ENCODE measurements around the gene UGT1A9.

UGT1A9 gene

DNA sequence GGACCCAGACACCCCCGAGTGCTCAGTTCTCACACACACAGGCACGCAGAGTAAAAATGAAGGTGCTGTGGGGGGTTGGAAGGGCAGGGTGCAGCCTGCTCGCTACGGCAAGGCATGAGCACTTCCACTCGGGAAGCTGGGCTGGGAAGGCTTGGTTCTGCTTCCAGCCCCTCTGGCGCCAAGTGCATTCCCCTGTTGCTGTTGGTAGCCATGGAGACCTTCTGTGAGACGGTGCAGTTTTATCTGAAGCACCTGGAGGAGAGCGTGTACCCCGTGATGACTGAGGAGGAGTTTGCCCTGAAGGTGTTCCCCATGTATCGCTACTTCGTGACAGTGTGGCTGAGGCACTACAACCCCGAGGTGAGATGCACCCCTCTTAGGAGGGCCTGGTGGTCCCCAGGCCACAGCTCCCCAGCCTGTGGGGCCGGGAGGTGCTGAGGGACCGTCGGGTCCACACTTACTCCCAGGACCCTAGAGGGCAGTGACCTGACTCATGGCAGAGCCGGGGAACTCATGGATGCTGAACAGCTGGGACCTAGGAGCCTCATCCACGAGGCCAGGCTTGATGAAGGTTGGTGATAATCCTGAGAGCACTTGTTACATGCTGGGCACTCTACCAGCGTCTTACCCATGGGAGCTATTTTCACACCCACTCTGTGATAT lies 121.9 kb downstream of the UGT1A9 start:
- in situ Hi-C loops (cut with HindIII; ENCODE audit: low sequenced_read_pairs) = no loop called here

DNA sequence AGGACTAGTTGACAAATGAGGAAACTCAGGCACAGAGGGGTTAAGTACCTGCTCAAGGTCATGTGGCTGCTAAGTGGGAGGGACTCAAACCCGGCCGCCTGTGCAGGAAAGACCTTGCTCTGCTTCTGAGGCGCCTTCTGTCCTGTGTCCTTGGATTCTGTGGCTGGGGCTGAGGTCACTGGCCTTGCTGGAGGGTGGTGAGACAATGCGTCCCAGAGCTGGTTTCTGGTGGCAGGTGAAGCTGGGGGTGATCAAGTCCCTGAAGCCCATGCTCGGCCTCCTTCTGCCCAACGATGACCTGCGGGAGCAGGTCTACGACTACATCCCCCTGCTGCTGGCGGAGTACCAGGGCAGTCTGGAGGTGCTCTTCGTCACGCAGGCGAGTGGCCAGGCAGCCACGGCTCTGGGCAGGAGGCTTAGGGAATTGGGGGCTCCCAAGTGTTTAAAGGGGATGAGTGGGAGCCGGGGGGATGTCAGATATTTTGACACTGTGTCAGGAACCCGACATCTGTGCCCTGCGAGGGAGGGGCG lies 122.5 kb downstream of the UGT1A9 start:
- in situ Hi-C loops (cut with HindIII; ENCODE audit: low sequenced_read_pairs) = no loop called here

DNA sequence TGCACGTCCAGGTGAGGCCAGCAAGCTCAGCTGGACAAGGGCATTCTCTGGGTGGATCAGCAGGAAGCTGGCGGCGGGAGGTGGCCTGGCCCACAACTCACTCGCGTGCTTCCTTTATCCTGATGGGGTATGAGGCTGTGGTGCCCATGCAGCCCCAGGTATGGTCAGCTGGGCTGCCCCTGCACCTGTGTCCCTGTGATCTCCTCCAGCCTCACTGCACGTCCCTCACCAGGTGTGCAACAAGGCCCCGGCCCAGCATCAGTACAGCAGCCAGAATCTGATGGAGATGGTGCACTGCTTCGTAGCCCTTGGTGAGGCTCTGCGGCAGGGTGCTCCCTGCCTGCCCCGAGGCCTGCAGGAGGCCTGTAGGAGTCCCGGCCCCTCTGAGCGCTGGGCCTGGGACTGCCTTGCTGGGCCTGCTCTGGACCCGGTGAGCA lies 124.1 kb downstream of the UGT1A9 start:
- in situ Hi-C loops (cut with HindIII; ENCODE audit: low sequenced_read_pairs) = no loop called here

DNA sequence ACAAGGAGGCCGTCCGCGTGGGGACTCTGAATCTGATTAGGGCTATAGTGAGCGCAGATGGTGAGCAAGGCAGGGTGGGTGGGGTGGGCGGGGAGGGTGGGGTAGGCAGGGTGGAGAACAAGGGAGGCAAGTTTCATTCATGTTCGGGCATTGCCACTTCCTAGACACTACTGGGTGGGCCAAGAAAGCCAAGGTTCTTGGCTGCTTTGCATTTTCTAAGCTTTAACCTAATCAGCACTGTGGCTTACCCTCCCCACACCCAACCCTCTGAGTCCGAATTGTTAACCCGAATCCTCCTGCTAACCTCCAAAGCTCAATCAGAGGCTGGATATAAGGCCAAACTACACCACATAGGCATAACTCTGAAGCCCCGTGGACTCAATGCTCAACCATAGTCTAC lies 124.6 kb downstream of the UGT1A9 start:
- in situ Hi-C loops (cut with HindIII; ENCODE audit: low sequenced_read_pairs) = no loop called here

DNA sequence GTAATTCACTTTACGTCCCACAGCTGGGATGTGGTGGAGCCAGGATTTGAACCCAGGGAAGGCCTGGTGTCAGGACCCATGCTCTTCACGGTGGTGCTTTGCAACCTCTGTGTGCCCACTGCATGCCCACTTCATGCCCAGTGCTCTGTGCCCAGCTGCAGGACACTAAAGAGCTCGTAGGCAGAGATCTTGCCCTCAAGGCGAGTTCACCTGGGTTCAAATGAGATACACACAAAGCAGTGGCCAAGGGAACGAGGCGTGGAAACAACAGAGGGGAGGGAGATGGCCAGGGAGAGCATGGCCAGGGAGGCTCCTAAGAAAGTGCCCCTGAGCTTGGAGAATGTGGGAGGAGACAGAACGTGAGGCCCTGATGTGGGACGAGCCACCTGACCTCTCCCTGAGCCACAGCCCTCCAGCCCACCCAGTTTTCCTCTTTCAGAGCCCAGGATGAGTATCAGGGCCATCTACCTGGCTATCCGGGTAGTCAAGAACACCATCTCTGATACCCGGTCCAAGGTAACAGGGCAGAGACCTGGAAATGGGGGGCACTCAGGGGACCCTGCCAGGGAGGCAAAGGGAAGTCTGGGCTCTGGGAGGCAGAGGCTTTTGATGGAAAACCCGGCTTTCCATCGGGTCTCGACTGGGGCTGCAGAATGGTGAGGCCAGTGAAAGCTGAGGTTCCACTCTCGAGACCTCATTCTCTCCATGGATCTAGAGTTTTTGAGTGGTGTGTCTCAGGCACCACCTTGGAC lies 126.8 kb downstream of the UGT1A9 start:
- in situ Hi-C loops (cut with HindIII; ENCODE audit: low sequenced_read_pairs) = no loop called here

- in situ Hi-C loops (cut with HindIII; ENCODE audit: low sequenced_read_pairs) = no loop called here
Observed at GRCh38 chr2:233799087-233799665, 127.5 kb downstream of the UGT1A9 start.

- in situ Hi-C loops (cut with HindIII; ENCODE audit: low sequenced_read_pairs) = no loop called here
Observed at GRCh38 chr2:233799716-233800115, 128.0 kb downstream of the UGT1A9 start.

GRCh38 chr2:233800208-233800607 lies 128.5 kb downstream of the UGT1A9 start:
- in situ Hi-C loops (cut with HindIII; ENCODE audit: low sequenced_read_pairs) = no loop called here

DNA sequence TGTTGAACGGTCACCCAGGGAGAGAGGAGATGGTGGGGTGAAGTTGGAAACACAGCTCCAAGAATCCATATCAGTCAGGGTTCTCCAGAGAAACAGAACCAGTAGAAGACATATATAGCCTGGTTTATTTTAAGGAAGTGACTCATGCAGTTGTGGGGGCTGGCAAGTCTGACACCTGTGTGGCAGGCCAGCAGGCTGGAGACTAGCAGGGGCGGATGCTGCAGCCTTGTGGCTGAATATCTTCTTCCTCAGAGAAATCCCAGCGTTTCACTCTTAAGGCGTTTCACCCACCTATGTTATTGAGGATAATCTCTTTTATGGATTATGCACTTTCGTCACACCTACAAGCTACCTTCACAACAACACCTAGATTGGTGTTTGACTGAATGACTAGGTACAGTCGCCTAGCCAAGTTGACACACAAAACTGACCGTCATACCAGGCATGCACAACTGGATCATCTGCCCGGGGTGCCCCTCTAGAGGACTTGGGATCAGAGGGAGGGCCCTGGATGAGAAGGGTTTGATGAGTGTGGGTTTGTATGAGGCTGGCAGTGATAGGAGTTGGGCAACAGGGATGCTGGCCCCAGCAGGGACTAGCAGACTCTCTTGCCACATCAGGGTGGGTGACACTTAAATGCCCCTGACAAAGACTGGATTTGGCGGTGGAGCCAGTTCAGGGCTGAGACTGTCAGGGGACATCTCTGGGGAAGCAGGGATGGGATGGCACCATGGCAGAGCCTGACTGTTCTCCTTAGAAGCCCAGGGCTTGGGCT lies 129.8 kb downstream of the UGT1A9 start:
- in situ Hi-C loops (cut with HindIII; ENCODE audit: low sequenced_read_pairs) = no loop called here

DNA sequence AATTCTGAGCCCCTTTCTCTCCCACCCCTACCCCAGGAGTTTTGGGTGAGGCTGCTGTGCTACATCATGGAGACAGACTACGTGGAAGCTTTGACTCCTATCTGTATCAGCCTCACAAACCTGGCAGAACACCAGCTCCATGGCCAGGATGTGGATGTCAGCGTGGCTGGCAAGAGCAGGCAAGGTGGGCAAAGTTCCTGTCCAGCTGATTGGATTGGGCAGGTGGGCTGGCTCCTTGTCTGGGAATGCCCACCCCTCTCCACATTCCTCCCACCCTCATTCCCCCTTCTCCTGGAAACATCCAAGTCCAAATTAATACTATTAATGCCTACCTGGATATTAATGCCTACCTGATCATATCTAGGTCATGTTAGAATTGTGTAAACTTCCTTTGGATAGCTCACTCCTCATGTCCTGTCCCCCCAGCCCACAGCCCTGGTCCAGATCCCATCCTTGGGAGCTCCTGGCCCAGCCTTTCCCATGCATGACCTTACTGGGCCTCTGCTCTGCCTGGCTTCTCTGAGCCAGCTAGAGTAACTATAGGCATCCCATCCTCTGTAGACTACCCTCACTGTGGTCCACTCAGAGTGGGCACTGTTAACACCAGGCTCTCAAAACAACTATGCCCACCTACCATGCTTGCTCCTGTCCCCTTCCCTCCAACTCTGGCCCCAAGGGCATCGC lies 130.6 kb downstream of the UGT1A9 start:
- in situ Hi-C loops (cut with HindIII; ENCODE audit: low sequenced_read_pairs) = no loop called here

DNA sequence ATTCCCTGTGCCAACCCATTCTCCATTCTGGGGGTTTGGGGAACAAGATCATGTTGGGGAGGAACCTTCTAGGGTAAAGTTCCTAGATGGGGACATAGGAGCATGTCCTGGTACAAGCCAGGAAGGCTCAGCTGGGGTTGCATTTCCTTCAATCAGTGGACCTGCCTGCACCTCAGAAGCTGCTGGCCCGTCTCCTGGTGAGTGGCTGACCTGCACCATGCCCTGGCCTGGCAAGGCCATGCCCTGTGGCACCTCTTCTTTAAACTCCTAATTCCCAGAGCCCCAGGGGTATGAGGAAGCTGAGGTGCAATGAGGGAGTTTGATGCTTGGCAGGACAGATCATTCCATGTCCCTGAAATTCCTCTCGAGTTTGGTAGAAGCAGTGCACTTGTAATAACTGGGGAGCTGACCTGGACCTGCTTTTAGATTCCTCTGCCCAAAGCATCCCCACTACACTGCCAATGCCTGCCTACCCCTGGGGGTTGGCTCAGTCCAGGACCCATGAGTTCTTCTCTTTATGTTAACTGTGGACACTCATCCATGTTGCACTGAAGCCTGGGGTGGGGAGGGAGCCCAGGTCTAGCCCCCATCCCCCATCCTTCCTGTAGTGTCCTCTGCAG lies 131.7 kb downstream of the UGT1A9 start:
- in situ Hi-C loops (cut with HindIII; ENCODE audit: low sequenced_read_pairs) = no loop called here

GRCh38 chr2:233803994-233804393 lies 132.3 kb downstream of the UGT1A9 start:
- in situ Hi-C loops (cut with HindIII; ENCODE audit: low sequenced_read_pairs) = no loop called here

GRCh38 chr2:233807215-233807865 lies 135.6 kb downstream of the UGT1A9 start:
- in situ Hi-C loops (cut with HindIII; ENCODE audit: low sequenced_read_pairs) = loop anchor here (5.0 kb wide), 1 partner anchor 60 kb away; no protein-coding TSS in a partner anchor

- in situ Hi-C loops (cut with HindIII; ENCODE audit: low sequenced_read_pairs) = loop anchor here (5.0 kb wide), 1 partner anchor 61 kb away; no protein-coding TSS in a partner anchor
Observed at GRCh38 chr2:233807966-233808935, 136.6 kb downstream of the UGT1A9 start.

DNA sequence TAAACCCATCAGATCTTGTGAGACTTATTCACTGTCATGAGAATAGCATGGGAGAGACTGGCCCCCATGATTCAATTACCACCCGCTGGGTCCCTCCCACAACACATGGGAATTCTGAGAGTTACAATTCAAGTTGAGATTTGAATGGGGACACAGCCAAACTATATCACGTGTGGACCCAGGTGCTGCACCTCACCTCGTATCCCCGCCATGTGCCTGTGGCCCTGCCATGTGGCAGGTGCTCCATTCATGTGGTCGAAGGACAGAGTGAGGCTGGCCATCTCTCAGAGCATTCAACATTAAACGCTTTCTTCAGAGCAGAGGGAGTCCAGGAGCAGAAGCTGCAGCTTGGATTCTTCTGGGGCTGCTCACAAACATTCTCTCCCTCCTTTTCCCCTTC lies 138.7 kb downstream of the UGT1A9 start:
- in situ Hi-C loops (cut with HindIII; ENCODE audit: low sequenced_read_pairs) = no loop called here

DNA sequence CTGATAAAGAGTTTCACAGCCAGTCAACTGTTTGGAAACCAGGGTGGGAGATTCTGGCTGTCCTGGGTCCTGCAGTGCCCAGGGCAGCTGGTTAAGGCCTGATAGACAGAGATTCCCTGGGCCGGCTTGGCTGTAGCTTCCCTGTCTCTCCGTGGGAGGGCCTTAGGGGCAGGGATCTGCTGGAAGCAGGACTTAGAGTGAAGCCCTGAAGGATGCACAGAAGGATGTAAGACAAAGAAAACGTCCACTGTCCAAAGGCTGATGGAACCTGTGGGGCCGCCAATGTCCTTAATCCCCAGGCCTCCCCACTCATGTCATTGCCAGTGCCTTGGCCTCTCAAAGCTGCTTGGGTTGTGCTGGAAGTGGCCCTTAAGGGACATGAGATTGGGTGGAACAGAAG lies 139.4 kb downstream of the UGT1A9 start:
- in situ Hi-C loops (cut with HindIII; ENCODE audit: low sequenced_read_pairs) = no loop called here

DNA sequence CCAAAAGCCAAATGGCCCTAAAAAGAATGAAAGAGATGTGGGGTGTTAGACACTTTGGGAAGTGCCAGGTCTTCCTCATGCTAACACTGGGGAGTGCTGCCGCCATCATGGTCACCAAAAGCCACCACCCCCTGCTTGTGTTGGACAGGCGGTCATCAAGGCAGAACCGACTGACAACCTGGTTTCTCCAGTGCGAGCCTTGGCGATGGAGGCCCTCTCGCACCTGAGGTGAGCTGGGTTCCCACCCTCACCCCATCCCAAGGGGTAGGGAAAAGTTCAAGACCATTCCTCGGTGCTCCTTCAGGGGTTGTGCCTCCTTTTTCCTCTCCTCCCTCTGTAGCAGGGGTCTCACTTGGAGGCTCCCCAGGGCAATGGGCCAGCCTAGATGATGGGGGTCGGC lies 140.0 kb downstream of the UGT1A9 start:
- in situ Hi-C loops (cut with HindIII; ENCODE audit: low sequenced_read_pairs) = no loop called here
